Panc1 (cell line): Measurements from ENCODE around the gene MMGT1. TPM values are rescaled to one million over a fixed set of nuclear protein-coding genes. Genes with fewer than 3 reads are reported as not detected.

Source experiments
- ATAC-seq: fragments of 200-7000 bp; cut with Tn5 transposase; 2 replicates; pipeline ENCODE4 v1.9.1; 2020; ENCODE audit warnings: mild to moderate bottlenecking, moderate library complexity
- BruUV-seq: library from RNA; stranded (reverse); fragments of 400-500 nt; replicated peaks from 2 replicates; lab custom pipeline; 2021; lab: Mats Ljungman, UMichigan
- CTCF ChIA-PET: fragments of 300-600 bp; sonication (Branson Sonifier 250); formaldehyde crosslinking; loops from one replicate; lab custom pipeline; 2022; ENCODE audit warnings: antibody characterized with exemption; lab: Charles Lee
- POLR2A ChIA-PET: fragments of 300-600 bp; sonication (Branson Sonifier 250); formaldehyde crosslinking; loops from one replicate; lab custom pipeline; 2022; ENCODE audit warnings: antibody characterized with exemption; lab: Charles Lee
- DNase-seq: peaks from one replicate; pipeline ENCODE4 v3.0.0-alpha.2; 2010; ENCODE audit warnings: low read depth, low spot score
- H3K27ac ChIP-seq: 2 replicates; pipeline ENCODE4 v1.5.1; 2011; ENCODE audit warnings: mild to moderate bottlenecking, low read length, inconsistent platforms
- H3K27me3 ChIP-seq: fragments of 200-500 bp; sonication (Bioruptor generic); 2 replicates; pipeline ENCODE4 v1.6.0; 2014; ENCODE audit warnings: low read length, inconsistent platforms; ENCODE audit not compliant: control insufficient read depth, insufficient read depth
- H3K36me3 ChIP-seq: fragments of 200-500 bp; sonication (Bioruptor generic); 2 replicates; pipeline ENCODE4 v1.5.1; 2014; ENCODE audit warnings: inconsistent platforms, mild to moderate bottlenecking, low read length, moderate library complexity; ENCODE audit not compliant: control insufficient read depth, insufficient read depth
- H3K4me1 ChIP-seq: 2 replicates; pipeline ENCODE4 v1.5.1; 2011; ENCODE audit warnings: inconsistent platforms, mild to moderate bottlenecking, low read length, moderate library complexity; ENCODE audit not compliant: control insufficient read depth, insufficient read depth
- H3K4me3 ChIP-seq, 2 experiments: 2 replicates each; pipeline ENCODE4 v1.5.1; 2011 to 2012; ENCODE audit warnings: low read depth in 2 of 2, low read length in 2 of 2, mild to moderate bottlenecking in 2 of 2, inconsistent platforms in 1 of 2, moderate library complexity in 1 of 2
- H3K9me3 ChIP-seq: fragments of 200-500 bp; sonication (Bioruptor generic); 2 replicates; pipeline ENCODE4 v1.5.1; 2014; ENCODE audit warnings: low read depth, mild to moderate bottlenecking, inconsistent platforms, low read length, moderate library complexity; ENCODE audit not compliant: control insufficient read depth, insufficient read depth
- CTCF ChIP-seq: fragments of 450-650 bp; IDR thresholded peaks from 2 replicates; pipeline ENCODE4 v1.5.1; 2017; ENCODE audit warnings: mild to moderate bottlenecking
- POLR2AphosphoS5 ChIP-seq: IDR thresholded peaks from 2 replicates; pipeline ENCODE4 v1.6.1; 2012; ENCODE audit warnings: mild to moderate bottlenecking, low read depth, low read length, moderate library complexity
- REST ChIP-seq, 2 experiments: IDR thresholded peaks; 2 replicates each; pipeline ENCODE4 v1.6.1; 2011 to 2012; ENCODE audit warnings: low read depth in 2 of 2, control low read depth in 1 of 2, low read length in 1 of 2, mild to moderate bottlenecking in 1 of 2, moderate library complexity in 1 of 2; ENCODE audit not compliant: insufficient read depth in 1 of 2
- SIN3A ChIP-seq: IDR thresholded peaks from 2 replicates; pipeline ENCODE4 v1.6.1; 2012; ENCODE audit warnings: low read depth, mild to moderate bottlenecking, low read length, moderate library complexity, borderline replicate concordance; ENCODE audit not compliant: insufficient read depth
- TCF7L2 ChIP-seq: IDR thresholded peaks from 2 replicates; pipeline ENCODE4 v1.6.1; 2011; ENCODE audit warnings: mild to moderate bottlenecking, low read depth, low read length, inconsistent platforms
- in situ Hi-C: cut with HindIII; loops from 2 replicates; pipeline ENCODE4 v1.10.0; 2016; ENCODE audit warnings: low sequenced_read_pairs, low pct_unique_long_range_greater_than_20kb
- intact Hi-C: fragments of 100-400 bp; cut with micrococcal nuclease; formaldehyde crosslinking; loops from one replicate; pipeline ENCODE4 v1.10.0; 2022; ENCODE audit not compliant: unreplicated experiment
- total RNA-seq: library from RNA; stranded (reverse); gene quantifications from one replicate; pipeline ENCODE4 v1.2.1, GENCODE V29; 2021; ENCODE audit not compliant: unreplicated experiment

Gene MMGT1
- total RNA-seq, 1 experiment from 2014 or later, result 31.4 TPM

- Histone ChIP-seq H3K27ac (peak within 1 kb of the TSS; percentile 84), H3K36me3 (no peaks in the 10 kb centered on the region), H3K9me3 (no peaks in the 10 kb centered on the region), H3K27me3 (no peaks in the 10 kb centered on the region), H3K4me3 (peak within 1 kb of the TSS; percentile 79 to 88), H3K4me1 (peaks cover 21% of the 10 kb centered on the region)
- no TSS peak for BruUV-seq
- TF ChIP-seq TCF7L2 (peak; percentile 48; the same call in 1 of the 2 replicates), CTCF (no peak), POLR2AphosphoS5 (no peak)
- ChIA-PET CTCF (interaction anchor here (0.6 kb wide), 1 partner anchor 43 kb away, joined by 9 read pairs; no protein-coding TSS in a partner anchor), POLR2A (interaction anchor here (0.8 kb wide), 1 partner anchor 12 kb away, joined by 4 read pairs; no protein-coding TSS in a partner anchor)
- DNase-seq (no peak), ATAC-seq (peak; percentile 97)
- intact Hi-C loops, result no loop called here
- in situ Hi-C loops, result no loop called here
These were observed 11.6 kb upstream of the MMGT1 start, which contains the start of gene SLC9A6 for GRCh38 chrX:135985157-135985972. Gene SLC9A6 (plus strand): TSS chrX:135985435. CDS start chrX:135985659, 224 bp downstream.

- no peaks in the 10 kb centered on the region for H3K27me3 ChIP-seq
- DNase-seq (no peak), ATAC-seq (peak; percentile 10; the same call in 1 of the 2 replicates)
- H3K9me3 ChIP-seq, result no peaks in the 10 kb centered on the region
- peak overlapping the region; percentile 84 for H3K27ac ChIP-seq
- TF ChIP-seq SIN3A, result no peak
- ChIA-PET CTCF (interaction anchor here (0.6 kb wide), 1 partner anchor 43 kb away, joined by 9 read pairs; no protein-coding TSS in a partner anchor), POLR2A (interaction anchor here (0.8 kb wide), 1 partner anchor 11 kb away, joined by 4 read pairs; no protein-coding TSS in a partner anchor)
- in situ Hi-C loops, result no loop called here
- no TSS peak for BruUV-seq
- intact Hi-C loops, result no loop called here
- peak overlapping the region; percentile 79 to 88 for H3K4me3 ChIP-seq
- peaks cover 21% of the 10 kb centered on the region for H3K4me1 ChIP-seq
- no peaks in the 10 kb centered on the region for H3K36me3 ChIP-seq
These were observed 11.0 kb upstream of the MMGT1 start for GRCh38 chrX:135984791-135985156.

- H3K27ac ChIP-seq, result peak overlapping the region; percentile 84
- intact Hi-C loops, result no loop called here
- ATAC-seq (no peak), DNase-seq (no peak)
- ChIA-PET CTCF (no interaction called here), POLR2A (no interaction called here)
- no peaks in the 10 kb centered on the region for H3K27me3 ChIP-seq
- in situ Hi-C loops, result no loop called here
- H3K9me3 ChIP-seq, result no peaks in the 10 kb centered on the region
- BruUV-seq, result no TSS peak
- H3K4me1 ChIP-seq, result peaks cover 21% of the 10 kb centered on the region
- TF ChIP-seq REST (IDR thresholded peaks at IDR 0.05; ENCODE audit: insufficient read depth in 1 of 2, low read depth in 2 of 2, low read length in 1 of 2), result no peak
- no peaks in the 10 kb centered on the region for H3K36me3 ChIP-seq
- H3K4me3 ChIP-seq, result peak overlapping the region; percentile 79 to 88; a peak in 3 of 4 replicates
These were observed 10.5 kb upstream of the MMGT1 start for GRCh38 chrX:135984256-135984655.
